ENCODE measurements around the gene TNFRSF13B.
A peak's percentile ranks its signal among the peaks of the same experiment; 100 is the strongest.

Gene TNFRSF13B

DNA sequence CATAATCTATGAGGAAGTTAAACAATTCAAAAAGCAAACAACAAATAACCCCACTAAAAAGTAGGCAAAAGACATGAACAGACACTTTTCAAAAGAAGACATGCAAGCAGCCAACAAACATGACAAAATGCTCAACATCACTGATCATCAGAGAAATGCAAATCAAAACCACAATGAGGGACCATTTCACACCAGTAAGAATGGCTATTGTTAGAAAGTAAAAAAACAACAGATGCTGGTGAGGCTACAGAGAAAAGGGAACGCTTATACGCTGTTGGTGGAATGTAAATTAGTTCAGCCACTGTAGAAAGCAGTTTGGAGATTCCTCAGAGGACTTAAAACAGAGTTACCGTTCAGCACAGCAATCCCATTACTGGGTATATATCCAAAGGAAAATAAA is 24.4 kb downstream of the TNFRSF13B start:
- DNase-seq: no peak
- H2AFZ ChIP-seq (ENCODE audit: low read depth, low read length): no peak overlapping the region
- H3K9ac ChIP-seq (ENCODE audit: low read length): no peak overlapping the region
- H3K4me1 ChIP-seq (ENCODE audit: control insufficient read depth, insufficient read depth, low read depth, low read length): peaks cover 3% of the 10 kb centered on the region
- H3K27ac ChIP-seq (ENCODE audit: low read length, poor library complexity, severe bottlenecking): no peak overlapping the region
- no peak overlapping the region for H2BK12ac ChIP-seq (ENCODE audit: low read length in 2 of 2)
- H2BK5ac ChIP-seq (ENCODE audit: low read depth, low read length, poor library complexity, severe bottlenecking): no peak overlapping the region
- H4K91ac ChIP-seq (ENCODE audit: low read length): no peak overlapping the region
- H3K4me2 ChIP-seq (ENCODE audit: low read length, poor library complexity, severe bottlenecking): no peak overlapping the region
- H3K18ac ChIP-seq (ENCODE audit: low read depth in 1 of 2, low read length in 2 of 2): no peak overlapping the region
- peaks cover 22% of the 10 kb centered on the region for H3K9me3 ChIP-seq (ENCODE audit: control insufficient read depth, low read length)
- H3K23ac ChIP-seq (ENCODE audit: low read length in 2 of 2): no peak overlapping the region
- H4K8ac ChIP-seq (ENCODE audit: low read length): no peak overlapping the region
- H3K4ac ChIP-seq (ENCODE audit: low read depth in 1 of 2, low read length in 2 of 2): no peak overlapping the region
- peaks cover 20 to 30% of the 10 kb centered on the region in 2 experiments for H3K27me3 ChIP-seq (ENCODE audit: control insufficient read depth in 1 of 2, insufficient read depth in 1 of 2, low read length in 2 of 2)
- no peak overlapping the region for H2BK120ac ChIP-seq (ENCODE audit: low read depth, low read length)
- H2AK5ac ChIP-seq (ENCODE audit: low read length, severe bottlenecking): no peak overlapping the region
- no peaks in the 10 kb centered on the region for H3K36me3 ChIP-seq (ENCODE audit: control insufficient read depth in 1 of 2, insufficient read depth in 2 of 2, low read depth in 1 of 2, low read length in 2 of 2)
- H3K14ac ChIP-seq (ENCODE audit: low read length in 2 of 2): no peak overlapping the region
- H3K79me1 ChIP-seq (replicated peaks; ENCODE audit: low read length, poor library complexity, severe bottlenecking): no peaks in the 10 kb centered on the region
- no peak overlapping the region for H3K4me3 ChIP-seq (ENCODE audit: insufficient read depth in 1 of 2, low read depth in 1 of 2, low read length in 2 of 2)
- H2BK15ac ChIP-seq (ENCODE audit: low read depth, poor library complexity, severe bottlenecking): no peak overlapping the region
- 70% methylated on average over 3 of the region's 3 CpGs for WGBS

DNA sequence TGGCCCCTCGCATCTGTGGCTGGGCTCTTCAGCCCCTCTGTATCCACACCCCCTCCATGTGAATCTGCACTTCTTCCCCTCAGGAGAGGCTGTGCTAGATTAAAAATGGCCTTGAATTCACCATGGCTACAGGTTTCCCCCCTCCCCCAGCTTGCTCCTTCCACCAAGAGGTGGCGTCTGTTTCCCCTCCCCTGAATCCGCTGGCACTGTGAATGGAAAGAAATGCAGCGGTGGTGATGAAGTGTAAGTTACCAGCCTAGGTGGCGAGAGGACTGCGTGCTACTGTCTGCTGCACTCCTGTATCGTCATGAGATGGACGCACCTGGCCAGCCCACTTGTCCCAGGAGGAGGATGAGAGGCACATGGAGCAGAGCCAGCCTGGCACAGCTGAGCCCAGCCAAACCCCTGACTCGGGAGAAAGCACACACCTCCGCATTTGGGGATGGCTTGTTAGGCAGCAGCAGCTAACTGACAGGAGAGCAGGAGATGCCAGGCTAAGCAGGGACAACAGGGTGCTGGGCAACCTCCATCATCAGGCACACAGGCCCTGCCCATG is 26.2 kb downstream of the TNFRSF13B start:
- DNase-seq: no peak
- H3K79me1 ChIP-seq (replicated peaks; ENCODE audit: low read length, poor library complexity, severe bottlenecking): no peaks in the 10 kb centered on the region
- WGBS: 67% methylated on average over 10 of the region's 10 CpGs
- peak overlapping the region; percentile 2 for H4K91ac ChIP-seq (ENCODE audit: low read length)
- H2BK12ac ChIP-seq (ENCODE audit: low read length in 2 of 2): no peak overlapping the region
- H3K27me3 ChIP-seq (ENCODE audit: control insufficient read depth in 1 of 2, insufficient read depth in 1 of 2, low read length in 2 of 2): peaks cover 20 to 30% of the 10 kb centered on the region in 2 experiments
- no peaks in the 10 kb centered on the region for H3K36me3 ChIP-seq (ENCODE audit: control insufficient read depth in 1 of 2, insufficient read depth in 2 of 2, low read depth in 1 of 2, low read length in 2 of 2)
- no peak overlapping the region for H2AFZ ChIP-seq (ENCODE audit: low read depth, low read length)
- no peak overlapping the region for H3K18ac ChIP-seq (ENCODE audit: low read depth in 1 of 2, low read length in 2 of 2)
- H3K4ac ChIP-seq (ENCODE audit: low read depth in 1 of 2, low read length in 2 of 2): no peak overlapping the region
- H2AK5ac ChIP-seq (ENCODE audit: low read length, severe bottlenecking): no peak overlapping the region
- H3K23ac ChIP-seq (ENCODE audit: low read length in 2 of 2): no peak overlapping the region
- H3K4me1 ChIP-seq (ENCODE audit: control insufficient read depth, insufficient read depth, low read depth, low read length): peaks cover 3% of the 10 kb centered on the region
- no peak overlapping the region for H3K4me3 ChIP-seq (ENCODE audit: insufficient read depth in 1 of 2, low read depth in 1 of 2, low read length in 2 of 2)
- no peak overlapping the region for H3K27ac ChIP-seq (ENCODE audit: low read length, poor library complexity, severe bottlenecking)
- H2BK120ac ChIP-seq (ENCODE audit: low read depth, low read length): no peak overlapping the region
- H3K9me3 ChIP-seq (ENCODE audit: control insufficient read depth, low read length): peaks cover 22% of the 10 kb centered on the region
- no peak overlapping the region for H3K9ac ChIP-seq (ENCODE audit: low read length)
- peak overlapping the region in 1 of 2 experiments; percentile 23 for H3K14ac ChIP-seq (ENCODE audit: low read length in 2 of 2)
- no peak overlapping the region for H3K4me2 ChIP-seq (ENCODE audit: low read length, poor library complexity, severe bottlenecking)
- H4K8ac ChIP-seq (ENCODE audit: low read length): no peak overlapping the region
- H2BK15ac ChIP-seq (ENCODE audit: low read depth, poor library complexity, severe bottlenecking): no peak overlapping the region
- no peak overlapping the region for H2BK5ac ChIP-seq (ENCODE audit: low read depth, low read length, poor library complexity, severe bottlenecking)

DNA sequence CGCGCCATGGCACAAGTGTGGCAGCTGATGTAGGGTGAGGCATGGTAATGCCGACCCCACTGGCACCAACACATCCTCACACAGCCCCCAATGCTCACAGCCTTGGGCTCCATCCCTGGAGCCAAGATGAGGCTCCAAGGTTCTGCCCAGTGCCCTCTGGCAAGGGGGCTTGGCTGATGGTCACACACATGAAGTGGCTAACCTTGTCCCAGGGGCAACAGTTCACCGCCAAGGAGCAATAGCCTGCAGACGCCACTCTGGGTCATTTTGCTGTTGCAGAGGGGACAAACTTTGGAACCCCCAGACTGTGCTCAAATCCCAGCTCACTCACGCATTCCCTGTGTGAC is 26.8 kb downstream of the TNFRSF13B start:
- no peak overlapping the region for H2BK5ac ChIP-seq (ENCODE audit: low read depth, low read length, poor library complexity, severe bottlenecking)
- H3K4me3 ChIP-seq (ENCODE audit: insufficient read depth in 1 of 2, low read depth in 1 of 2, low read length in 2 of 2): no peak overlapping the region
- WGBS: 89% methylated on average over 6 of the region's 6 CpGs
- no peak overlapping the region for H4K91ac ChIP-seq (ENCODE audit: low read length)
- no peak overlapping the region for H2AK5ac ChIP-seq (ENCODE audit: low read length, severe bottlenecking)
- no peak overlapping the region for H3K18ac ChIP-seq (ENCODE audit: low read depth in 1 of 2, low read length in 2 of 2)
- H2BK12ac ChIP-seq (ENCODE audit: low read length in 2 of 2): no peak overlapping the region
- no peak overlapping the region for H2AFZ ChIP-seq (ENCODE audit: low read depth, low read length)
- H3K4me1 ChIP-seq (ENCODE audit: control insufficient read depth, insufficient read depth, low read depth, low read length): peaks cover 3% of the 10 kb centered on the region
- H3K27me3 ChIP-seq (ENCODE audit: control insufficient read depth in 1 of 2, insufficient read depth in 1 of 2, low read length in 2 of 2): peaks cover 26 to 35% of the 10 kb centered on the region in 2 experiments
- H3K27ac ChIP-seq (ENCODE audit: low read length, poor library complexity, severe bottlenecking): no peak overlapping the region
- no peak overlapping the region for H3K4ac ChIP-seq (ENCODE audit: low read depth in 1 of 2, low read length in 2 of 2)
- no peak overlapping the region for H2BK15ac ChIP-seq (ENCODE audit: low read depth, poor library complexity, severe bottlenecking)
- H3K36me3 ChIP-seq (ENCODE audit: control insufficient read depth in 1 of 2, insufficient read depth in 2 of 2, low read depth in 1 of 2, low read length in 2 of 2): no peaks in the 10 kb centered on the region
- no peak overlapping the region for H2BK120ac ChIP-seq (ENCODE audit: low read depth, low read length)
- H3K14ac ChIP-seq (ENCODE audit: low read length in 2 of 2): no peak overlapping the region
- no peak overlapping the region for H3K9ac ChIP-seq (ENCODE audit: low read length)
- no peak overlapping the region for H4K8ac ChIP-seq (ENCODE audit: low read length)
- DNase-seq: no peak
- no peak overlapping the region for H3K4me2 ChIP-seq (ENCODE audit: low read length, poor library complexity, severe bottlenecking)
- peaks cover 19% of the 10 kb centered on the region for H3K9me3 ChIP-seq (ENCODE audit: control insufficient read depth, low read length)
- H3K79me1 ChIP-seq (replicated peaks; ENCODE audit: low read length, poor library complexity, severe bottlenecking): no peaks in the 10 kb centered on the region
- no peak overlapping the region for H3K23ac ChIP-seq (ENCODE audit: low read length in 2 of 2)

DNA sequence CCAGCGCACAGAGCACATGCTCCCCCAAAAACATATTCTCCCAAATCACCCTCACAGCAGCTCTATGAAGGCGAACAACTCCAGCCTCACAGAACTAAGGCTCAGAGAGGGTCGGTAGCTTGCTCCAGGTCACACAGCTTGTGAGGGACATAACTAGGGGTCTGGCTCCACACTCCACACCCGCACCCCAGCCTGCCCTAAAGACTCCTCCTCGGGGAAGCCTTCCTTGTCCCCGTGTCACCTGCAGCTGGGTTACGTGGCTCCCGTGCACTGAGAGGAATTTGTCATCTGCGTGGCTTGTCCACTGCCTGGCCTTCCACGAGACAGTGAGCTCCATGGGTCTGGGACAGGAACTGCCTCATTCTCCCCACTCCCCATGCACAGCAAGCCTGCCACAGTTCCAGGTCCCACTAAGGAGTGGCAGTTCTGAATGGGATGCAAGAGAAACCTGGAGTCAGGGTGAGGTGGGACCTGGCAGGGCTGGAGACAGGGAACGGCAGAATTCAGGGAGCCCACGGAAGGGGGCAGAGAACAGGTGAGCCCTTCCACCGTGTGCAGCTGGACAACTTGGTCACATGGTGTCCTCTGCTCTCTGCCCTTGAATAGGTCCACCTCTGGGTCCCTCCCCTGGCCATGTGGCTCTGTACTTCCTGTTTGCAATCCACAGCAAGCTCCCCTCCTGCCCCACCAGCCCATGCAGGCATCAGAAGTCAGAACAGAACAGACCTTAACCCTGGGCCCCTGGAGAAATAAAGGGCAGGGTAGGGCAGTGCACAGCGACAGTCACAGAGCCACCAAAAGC is 27.4 kb downstream of the TNFRSF13B start:
- Histone ChIP-seq H2BK12ac (ENCODE audit: low read length in 2 of 2) (no peak overlapping the region), H2BK15ac (ENCODE audit: low read depth, poor library complexity, severe bottlenecking) (no peak overlapping the region), H3K79me1 (replicated peaks; ENCODE audit: low read length, poor library complexity, severe bottlenecking) (no peaks in the 10 kb centered on the region), H2AFZ (ENCODE audit: low read depth, low read length) (no peak overlapping the region), H3K36me3 (ENCODE audit: control insufficient read depth in 1 of 2, insufficient read depth in 2 of 2, low read depth in 1 of 2, low read length in 2 of 2) (no peaks in the 10 kb centered on the region), H2AK5ac (ENCODE audit: low read length, severe bottlenecking) (no peak overlapping the region), H3K4me1 (ENCODE audit: control insufficient read depth, insufficient read depth, low read depth, low read length) (peaks cover 3% of the 10 kb centered on the region), H3K27ac (ENCODE audit: low read length, poor library complexity, severe bottlenecking) (no peak overlapping the region), H3K23ac (ENCODE audit: low read length in 2 of 2) (no peak overlapping the region), H3K4me2 (ENCODE audit: low read length, poor library complexity, severe bottlenecking) (no peak overlapping the region), H2BK120ac (ENCODE audit: low read depth, low read length) (no peak overlapping the region), H3K14ac (ENCODE audit: low read length in 2 of 2) (no peak overlapping the region), H3K4ac (ENCODE audit: low read depth in 1 of 2, low read length in 2 of 2) (no peak overlapping the region), H3K9ac (ENCODE audit: low read length) (no peak overlapping the region), H3K27me3 (ENCODE audit: control insufficient read depth in 1 of 2, insufficient read depth in 1 of 2, low read length in 2 of 2) (peaks cover 32 to 40% of the 10 kb centered on the region in 2 experiments), H4K8ac (ENCODE audit: low read length) (no peak overlapping the region), H2BK5ac (ENCODE audit: low read depth, low read length, poor library complexity, severe bottlenecking) (no peak overlapping the region), H3K9me3 (ENCODE audit: control insufficient read depth, low read length) (peaks cover 17% of the 10 kb centered on the region), H3K18ac (ENCODE audit: low read depth in 1 of 2, low read length in 2 of 2) (no peak overlapping the region), H3K4me3 (ENCODE audit: insufficient read depth in 1 of 2, low read depth in 1 of 2, low read length in 2 of 2) (no peak overlapping the region), H4K91ac (ENCODE audit: low read length) (no peak overlapping the region)
- DNase-seq: no peak
- WGBS: 80% methylated on average over 14 of the region's 14 CpGs

All from mesenchymal stem cell (in vitro differentiated cells and primary cell).